Stimulated activated CD8-positive, alpha-beta memory T cell treated with anti-CD3 and anti-CD28 coated beads, Interleukin-7, amount 100 ng/mL, for 4 hours (primary cell): ENCODE data around the gene LSAMP.
"Not testable (repeated sequence)": the region's sequence is repeated elsewhere in the genome, so short reads cannot be mapped to it uniquely, and the experiment has no call there.

ENCODE experiments used
- DNase-seq, 2 donors: peaks; one replicate each; pipeline ENCODE4 v3.0.0-alpha.2; 2020; ENCODE audit warnings: low read depth in 2 of 2

The LSAMP gene

DNA sequence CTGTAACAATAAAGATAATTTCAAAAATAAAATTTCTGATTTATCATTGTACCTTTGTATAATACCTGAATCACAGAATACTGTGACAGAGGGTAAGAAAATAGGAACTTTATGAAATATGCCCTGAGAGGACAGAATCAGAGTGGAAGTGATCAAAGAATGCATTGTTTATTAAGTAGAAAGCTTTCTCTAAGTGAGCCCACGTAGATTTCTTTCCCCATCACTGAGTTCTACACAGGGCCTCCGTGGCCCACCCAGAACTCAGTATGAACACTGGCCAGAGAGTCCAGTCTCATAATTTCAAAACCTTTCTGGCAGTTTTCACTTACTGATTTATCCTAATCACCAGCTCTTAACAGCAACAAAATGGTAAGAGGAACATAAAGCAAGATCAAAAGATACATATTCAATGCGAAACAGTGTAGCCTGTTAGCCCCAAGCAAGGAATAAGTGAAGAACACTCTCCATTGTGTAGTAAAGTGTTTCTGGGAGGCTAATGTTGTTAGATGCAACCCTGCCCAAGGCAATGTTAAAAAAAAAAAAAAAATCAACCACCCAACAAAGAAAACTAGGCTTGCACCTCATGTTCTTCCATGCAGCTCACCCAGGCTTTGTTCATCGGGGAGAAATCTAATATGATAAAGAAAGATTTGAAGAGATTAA is 341.3 kb downstream of the LSAMP start:
- DNase-seq = no peak

DNA sequence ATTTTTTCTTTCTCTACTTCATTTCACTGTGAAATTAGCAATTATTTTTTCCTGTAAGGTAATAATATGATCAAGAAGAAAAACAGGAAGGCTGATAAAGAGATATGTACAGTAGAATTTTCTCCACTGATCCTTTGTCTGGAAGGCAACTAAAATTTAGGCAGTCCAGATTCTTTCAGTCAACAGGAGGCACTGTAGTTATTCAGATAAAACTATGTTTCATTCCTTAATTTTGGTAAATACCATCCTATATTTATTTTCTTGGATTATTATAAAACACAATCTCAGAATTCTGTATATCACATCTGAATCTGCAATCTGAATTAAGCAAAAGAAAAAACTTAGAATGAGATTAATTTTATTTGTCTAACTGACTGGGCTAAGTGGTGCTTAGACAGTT is 343.2 kb downstream of the LSAMP start:
- no peak for DNase-seq

DNA sequence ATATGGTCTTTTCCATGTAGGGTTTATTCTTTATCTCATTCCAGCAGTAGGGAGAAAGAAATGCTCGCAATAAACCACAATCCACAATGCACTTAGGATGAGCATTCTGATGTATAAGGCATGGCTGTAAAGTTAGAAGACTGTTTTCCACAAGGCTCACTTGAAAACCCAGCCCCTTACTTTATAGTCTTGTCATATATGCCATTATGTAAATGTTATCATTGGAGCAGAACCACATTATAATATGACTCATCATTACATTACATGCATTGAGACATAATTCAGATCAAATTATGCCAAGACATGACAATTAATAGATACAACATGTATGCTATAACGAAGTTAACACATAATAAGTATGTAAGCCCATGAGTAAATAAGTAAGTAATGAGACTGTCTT is 348.1 kb downstream of the LSAMP start:
- DNase-seq = no peak

DNA sequence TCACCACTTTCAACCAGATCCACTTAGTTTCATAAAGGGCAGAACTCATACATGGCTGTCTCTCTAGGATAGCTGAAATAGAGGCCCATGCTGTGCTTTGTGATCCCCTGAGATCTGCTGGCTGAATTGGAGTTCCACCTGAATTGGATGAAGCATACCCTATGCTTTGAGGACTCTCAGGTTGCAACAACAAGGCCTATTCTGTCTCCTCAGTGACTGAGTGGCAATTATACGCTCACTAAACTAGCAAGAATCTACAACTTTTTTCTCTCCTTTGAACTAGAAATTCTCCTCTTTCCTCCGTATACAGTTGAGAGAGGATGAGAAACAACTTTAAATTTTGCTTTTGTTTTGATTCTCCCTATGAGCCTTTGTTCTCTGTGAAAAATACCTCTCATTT is 348.7 kb downstream of the LSAMP start:
- no peak for DNase-seq

DNA sequence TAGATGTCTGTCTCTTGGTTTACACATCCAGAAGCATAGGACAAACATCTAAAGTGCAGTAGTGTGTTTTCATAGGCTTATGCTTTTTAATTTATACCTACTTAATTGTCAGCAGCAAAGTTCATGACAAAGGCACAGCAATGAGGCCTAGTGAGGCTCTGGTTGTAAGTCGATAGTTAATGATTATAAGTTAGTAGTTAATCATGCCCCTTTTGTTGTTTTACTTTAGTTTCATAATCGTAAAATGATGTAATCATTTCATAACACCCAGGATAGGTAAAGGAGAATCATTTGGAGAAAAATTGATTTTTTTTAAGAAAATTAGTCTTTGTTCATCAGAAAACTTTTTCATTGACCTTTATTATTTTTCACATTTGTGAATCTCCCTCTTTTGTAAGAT is 351.9 kb downstream of the LSAMP start:
- no peak for DNase-seq

DNA sequence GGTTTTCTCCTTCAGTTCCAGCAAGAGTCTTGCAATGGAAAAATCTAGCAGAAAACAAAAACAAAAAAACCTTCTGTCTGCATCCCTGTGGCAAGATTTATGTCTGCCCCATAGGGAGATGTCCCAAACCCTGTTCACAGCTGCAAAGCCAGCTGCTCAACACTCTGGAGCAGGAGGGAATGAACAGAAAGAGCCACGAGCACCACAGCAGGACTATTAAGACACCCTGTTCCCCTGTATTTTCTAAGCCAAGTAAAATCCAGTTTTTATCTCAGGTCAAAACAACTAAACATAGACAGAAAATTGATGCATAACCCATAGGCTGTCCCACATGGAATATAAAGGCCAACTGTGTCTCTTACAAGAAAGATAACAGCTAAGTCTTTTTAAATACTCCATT is 357.9 kb downstream of the LSAMP start:
- no peak for DNase-seq

DNA sequence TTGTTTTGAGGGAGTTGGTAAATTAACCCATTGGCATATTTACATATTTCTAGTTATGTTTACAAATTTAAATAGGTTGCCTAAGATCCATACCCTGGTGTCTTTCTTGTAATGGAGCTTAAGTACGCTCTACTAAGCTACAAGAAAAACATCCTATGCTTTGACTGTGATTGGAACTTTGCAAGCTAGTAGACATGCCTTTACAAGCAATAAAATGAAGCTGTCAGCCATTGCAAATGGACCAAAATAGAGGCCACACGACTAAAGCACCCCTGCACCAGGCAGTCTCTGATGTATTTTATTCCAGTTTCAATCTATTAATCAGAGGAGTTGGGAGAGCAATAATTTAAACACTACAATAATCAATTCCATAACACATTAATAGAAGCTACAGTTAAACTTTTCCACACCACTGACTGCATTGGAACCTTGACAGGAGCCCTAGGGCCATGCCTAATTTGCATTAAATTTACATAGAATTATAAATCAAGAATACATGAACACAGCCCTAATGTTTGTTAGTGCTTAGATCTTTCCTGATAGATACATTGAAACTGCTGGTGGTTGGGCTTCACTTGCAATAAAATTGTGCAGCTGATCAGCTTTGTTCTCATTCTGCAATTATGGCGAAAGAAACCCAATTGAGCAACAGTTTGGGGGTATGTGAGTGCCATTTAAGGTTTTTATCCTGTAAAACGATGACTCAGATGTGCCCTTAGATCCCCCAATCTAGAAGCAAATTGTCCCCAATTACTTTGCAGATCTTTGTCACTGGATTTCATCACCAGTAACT is 360.1 kb downstream of the LSAMP start:
- DNase-seq = no peak

DNA sequence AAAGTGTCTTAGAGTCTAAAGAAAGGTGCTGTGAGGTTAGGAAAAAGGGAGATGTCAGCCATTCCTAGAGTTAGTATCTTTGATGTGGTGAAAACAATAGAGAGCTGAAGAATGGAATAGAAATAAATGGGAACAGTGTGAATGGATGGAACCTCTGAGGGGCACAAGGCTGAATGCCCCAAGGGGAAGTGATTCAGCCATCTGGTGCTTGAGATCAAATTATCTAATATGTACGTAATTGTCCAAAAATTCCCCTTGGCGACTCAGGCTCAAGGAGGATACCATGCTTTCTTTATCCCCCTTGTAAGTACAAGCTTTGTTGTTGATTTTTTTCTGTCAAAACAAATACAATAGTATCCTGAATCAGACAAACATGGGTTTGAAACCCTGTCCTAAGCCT is 361.6 kb downstream of the LSAMP start:
- no peak for DNase-seq

DNA sequence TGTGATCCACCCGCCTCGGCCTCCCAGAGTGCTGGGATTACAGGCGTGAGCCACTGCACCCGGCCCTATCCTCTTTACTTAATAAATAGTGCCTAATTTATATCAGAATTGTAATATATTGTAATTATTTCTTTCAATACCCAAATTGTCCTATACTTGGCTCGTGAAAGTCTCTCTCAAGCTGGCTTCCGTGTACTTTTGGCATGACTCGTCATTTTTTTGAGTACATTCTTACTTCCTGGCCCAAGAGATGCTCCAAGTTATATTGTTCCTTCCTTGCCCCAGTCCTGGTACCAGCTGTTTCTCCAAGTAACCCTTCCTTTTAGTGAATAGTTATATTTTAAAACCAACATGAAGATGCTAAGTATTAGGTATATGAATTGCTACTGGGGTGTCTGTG is 366.7 kb downstream of the LSAMP start:
- DNase-seq = no peak

DNA sequence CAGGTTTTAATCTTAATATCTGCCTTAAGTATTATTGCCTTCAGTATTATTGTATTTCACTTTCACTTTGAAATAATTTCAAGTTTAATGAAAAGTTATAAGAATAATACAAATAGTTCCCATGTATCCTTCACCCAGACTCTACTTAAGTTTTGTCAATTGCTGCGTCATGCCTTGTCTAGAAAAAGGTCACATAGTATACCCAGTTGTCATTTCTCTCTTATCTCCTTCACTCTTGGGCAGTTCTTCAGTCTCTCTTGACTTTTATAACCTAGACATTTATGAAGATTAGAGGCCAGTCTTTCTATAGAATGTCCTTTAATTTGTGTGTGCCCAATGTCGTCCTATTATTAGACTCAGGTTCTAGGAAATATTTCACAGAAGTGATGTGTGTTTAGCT is 367.7 kb downstream of the LSAMP start:
- DNase-seq = no peak

DNA sequence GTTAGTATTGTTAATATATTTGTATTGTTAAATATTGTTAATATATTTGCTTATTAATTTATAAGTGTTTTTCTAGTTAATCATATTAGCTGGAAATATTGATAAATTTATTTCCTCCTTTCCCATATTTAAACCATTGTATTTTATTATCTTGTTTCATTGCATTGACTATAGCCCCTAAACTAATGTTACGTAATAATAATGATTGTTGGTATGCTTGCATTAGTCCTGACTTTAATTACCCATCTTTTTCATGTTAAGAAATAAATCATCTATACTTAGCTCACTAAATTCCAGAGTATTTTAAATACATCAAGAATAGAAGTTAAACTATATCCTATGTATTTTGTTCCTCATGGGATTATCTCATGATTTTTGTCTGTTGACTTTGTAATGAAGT is 368.2 kb downstream of the LSAMP start:
- DNase-seq = no peak

DNA sequence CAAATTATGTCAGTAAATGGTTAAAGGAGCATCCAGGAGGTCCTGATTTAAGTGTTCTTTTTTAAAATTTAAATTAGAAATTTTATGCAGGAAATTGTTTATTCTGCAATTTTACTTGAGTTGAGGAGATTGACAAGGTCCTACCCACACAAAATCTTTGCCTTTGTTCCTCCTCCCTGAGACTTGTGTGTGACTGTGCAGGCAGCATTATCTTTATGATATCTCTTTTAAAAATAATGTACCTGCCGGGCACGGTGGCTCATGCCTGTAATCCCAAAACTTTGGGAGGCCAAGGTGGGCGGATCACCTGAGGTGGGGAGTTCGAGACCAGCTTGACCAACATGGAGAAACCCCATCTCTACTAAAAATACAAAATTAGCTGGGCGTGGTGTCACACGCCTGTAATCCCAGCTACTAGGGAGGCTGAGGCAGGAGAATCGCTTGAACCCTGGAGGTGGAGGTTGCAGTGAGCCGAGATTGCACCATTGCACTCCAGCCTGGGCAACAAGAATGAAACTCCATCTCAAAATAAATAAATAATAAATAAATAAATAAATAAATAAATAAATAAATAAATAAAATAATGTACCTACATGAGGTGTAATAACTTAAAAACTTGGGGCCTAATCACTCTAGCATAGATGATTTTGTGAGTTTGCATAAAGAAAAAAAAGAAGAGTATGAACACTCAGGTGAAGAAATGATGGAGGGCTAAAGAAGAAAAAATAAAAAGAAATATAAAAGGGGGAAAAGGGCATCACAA is 374.6 kb downstream of the LSAMP start:
- DNase-seq = not testable (repeated sequence)

DNA sequence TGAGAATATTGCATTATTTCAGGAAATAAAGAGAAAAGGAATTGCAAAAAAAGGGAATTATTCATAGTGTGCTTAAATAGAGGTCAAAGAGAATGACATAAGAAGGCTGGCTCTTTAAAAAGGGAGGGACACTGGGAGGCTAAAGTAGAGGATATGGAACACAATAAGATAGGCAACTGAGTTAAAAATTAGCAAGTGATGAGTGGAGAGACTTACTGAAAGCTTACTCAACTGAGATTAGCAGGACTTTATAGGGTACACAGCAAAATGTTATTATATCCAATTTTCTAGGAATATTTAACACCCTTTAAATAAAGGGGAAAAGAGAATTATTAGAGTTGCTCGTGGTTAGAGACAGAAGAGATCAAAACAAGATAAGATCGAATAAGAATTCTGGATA is 375.2 kb downstream of the LSAMP start:
- DNase-seq = no peak

DNA sequence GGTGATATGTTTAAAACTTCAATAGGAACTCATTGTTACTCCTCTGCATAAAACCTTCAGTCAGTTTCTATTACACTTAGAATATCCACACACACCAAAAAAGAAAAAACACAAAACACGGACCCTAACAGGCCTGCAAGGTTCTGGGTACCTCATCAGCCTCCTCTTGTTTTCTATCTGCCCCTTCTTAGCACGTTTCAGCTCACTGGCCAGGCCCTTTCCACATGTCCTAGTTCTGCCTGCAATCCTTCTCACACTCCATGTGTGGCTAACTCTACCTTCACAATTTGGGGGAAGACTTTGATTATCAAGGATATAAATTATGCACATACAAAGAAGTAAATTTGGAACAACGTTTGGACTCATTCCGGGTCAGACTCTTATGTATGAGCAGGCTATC is 376.3 kb downstream of the LSAMP start:
- DNase-seq = no peak

DNA sequence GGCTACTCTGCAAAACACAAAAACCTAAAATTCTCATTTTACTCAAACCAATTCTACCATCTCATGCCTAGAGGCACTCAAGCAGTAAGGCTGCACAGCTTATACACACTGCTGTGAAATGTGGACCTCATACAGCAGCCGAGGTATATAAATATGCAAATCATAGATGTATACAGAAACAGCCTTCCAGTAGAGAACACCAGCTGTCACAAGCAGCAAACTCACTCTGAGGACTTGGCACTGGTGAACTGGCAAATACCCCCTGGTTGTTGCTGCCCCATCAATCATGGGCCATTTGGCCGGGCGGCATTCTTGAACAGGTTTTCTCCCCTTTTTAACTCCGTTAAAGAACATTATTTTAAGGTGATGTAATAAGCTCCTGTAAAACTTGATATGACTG is 378.0 kb downstream of the LSAMP start:
- no peak for DNase-seq

DNA sequence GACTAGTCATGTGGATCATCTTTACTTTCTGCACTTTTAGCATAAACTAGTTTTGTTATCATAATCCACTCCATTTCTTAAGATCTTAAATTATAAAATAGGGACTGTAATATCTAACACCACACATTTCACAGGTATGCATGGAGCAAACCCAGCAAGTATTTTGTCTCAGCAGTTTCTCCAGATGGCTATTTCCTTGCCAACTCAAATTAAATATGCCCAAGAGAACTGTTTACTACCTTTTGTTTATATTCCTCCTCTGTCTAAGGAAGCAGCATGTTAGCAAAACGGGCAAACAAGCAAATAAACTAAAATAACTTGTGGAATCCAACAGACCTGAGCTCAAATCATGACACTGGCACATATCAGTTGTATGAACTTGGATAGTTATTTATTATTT is 379.8 kb downstream of the LSAMP start:
- DNase-seq = no peak

DNA sequence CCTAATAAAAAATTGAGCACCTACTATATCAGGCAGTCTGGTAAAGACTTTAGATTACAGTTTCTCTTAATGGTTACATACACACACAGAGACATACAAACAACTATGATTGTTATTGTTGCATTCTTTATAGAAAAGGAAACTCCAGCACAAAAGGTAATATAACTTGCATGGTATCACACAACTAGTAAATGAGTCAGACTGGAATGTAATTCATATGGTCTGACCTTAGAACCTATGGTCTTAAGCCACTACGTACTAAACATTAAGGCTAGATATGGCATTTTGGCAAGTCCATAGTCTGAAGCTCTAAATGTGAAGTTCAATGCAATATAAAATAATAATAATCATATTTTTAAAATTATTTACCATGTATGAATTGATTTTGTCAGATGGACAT is 380.6 kb downstream of the LSAMP start:
- no peak for DNase-seq

DNA sequence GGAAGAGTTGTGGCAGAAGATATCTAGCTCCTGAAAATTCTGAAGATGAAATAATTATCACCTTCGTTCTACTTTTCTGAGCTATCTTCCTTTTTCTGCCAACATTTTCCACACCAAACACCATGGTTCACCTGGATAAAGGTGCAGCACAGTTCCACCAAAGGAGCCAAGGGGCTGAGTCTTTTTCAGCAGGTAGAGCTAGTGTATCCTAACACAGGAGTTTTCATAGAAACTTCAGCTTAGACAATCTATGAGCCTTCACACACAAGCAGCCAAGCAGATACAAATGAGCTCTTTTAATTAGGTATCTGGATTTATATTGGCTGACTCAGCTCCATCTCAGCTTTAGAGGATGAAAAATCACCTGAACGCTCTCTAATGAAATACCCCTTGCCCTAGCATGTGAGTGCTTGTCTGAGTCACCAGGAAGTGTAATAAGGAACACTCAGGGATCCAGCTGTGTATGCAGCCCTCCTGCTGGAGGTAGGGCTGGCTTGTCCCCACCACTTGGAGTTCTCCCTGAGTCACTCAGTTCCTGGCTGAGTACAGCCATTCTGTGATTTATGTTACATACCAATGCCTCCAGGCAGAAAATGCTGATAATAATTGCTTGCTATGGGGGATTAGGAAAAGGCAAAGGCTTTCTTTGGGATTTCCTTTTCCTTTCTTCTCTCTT is 385.7 kb downstream of the LSAMP start:
- DNase-seq = no peak

DNA sequence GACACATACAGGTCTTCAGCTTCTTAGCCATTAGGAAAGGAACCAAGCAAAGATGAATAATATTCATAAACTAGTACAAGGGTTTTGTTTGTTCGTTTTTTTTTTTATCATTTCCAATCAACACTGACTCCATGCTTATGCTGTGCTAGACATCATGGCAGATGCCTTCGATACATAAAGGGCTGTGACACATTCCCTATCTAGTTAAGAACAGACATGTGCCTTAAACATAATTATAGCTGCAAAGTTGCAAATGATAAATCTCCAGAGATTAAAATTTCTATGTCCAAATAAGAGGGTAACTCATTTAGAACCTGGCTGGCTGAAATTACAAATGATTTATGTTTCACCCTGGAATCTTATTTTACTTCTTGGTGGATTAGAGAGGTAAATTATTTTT is 386.4 kb downstream of the LSAMP start:
- no peak for DNase-seq

DNA sequence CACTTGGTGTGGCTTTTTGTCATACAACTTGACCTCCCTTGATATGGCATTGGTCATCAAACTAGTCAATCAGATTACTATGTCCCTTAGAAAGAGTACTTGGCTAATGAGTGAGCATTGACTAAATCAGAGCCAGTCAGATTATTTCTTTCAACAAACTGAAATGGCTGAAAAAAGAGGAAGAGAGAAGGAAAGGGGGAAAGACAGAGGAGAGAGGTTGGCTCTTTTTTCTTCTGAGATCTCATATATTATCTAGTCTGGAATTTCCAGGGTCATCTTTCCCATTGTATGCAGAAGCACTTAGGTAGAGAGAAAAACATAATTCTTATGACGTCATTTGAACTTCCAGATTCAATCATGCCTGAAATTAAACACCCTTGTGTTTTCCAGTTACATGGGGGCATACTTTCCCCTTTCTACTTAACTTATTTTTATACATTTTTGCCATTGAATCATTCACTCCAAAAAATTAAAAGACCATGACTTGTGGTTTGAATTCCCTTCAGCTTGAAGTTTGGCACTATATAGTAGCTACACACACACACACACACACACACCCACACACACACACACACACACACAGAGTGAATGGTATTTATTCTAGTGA is 387.8 kb downstream of the LSAMP start:
- no peak for DNase-seq

DNA sequence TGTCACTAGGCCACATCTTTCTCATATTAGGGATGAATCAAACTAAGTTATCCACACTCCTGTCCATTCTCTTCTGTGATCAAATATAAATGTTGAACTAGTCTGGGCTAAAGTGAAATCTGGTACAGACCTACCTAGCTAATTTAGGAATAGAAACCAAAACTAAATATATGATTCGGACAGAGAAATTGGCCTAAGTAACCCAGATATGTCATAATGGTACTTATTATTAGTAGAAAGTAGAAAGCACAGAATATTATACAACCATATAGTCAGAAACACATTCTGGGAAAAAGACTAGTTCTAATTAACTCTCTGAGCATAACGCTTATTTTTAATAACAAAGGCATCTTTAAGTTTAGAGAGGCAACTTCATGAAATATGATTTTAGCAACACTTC is 389.0 kb downstream of the LSAMP start:
- no peak for DNase-seq

DNA sequence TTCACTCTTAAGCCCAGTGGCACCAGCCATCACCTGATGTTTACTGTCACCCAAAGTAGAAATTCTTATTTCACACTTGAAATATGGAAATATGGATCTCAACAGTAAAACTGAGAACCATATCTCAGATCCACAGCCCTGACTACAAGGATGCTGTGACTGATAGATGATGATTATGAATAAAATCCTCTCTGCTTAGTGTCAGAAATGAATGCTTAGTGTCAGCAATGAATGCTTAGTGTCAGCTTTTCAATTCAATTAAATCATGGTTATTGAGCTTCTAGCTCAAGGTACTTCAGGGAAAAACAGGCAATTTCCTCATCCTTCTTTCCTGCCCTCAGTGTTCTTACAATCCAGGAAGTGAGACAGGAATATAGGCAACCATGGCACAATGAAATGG is 392.3 kb downstream of the LSAMP start:
- DNase-seq = no peak
